Limb (tissue), 2 donors: ENCODE results near the gene ZDHHC14.

ENCODE experiments used
- DNase-seq, 2 donors: peaks; one replicate each; pipeline ENCODE4 v3.0.0-alpha.2; 2016; ENCODE audit errors: extremely low spot score in 2 of 2

The ZDHHC14 gene

DNA sequence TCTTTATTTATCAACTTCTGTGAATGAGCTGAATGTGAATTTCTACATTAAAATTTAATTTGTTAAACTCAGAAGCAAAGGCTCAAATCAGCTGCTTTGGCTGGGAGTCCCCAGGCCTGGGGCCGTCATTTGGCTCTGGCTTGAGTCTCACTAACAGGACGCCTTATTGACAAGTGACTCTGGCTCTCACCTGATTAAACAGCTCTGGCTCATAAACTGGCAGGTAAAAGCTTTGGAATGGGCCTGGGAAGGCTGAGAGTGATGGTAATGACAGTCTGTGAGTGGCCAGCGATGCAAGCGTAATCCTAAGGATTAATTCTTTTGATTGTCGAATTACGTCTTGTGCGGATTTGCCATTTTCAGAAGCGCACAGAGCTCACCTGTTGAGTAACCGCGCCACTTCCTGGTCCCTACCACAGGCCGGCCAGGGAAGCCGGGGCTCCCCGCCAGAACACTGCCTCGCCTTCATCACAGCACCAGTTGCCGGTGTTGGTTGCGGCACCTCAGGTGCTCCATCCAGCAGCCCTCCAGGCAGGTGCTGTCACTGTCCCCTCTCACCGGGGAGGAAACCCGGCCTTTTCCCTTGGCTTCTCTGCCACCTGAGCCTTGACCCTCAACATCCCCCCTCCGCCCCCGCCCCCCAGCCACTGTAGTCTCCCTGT is 110.7 kb downstream of the ZDHHC14 start:
- DNase-seq, result no peak

- DNase-seq, result no peak
Measured at GRCh38 chr6:157492249-157492648, 111.3 kb downstream of the ZDHHC14 start.

GRCh38 chr6:157492741-157493140 is 111.8 kb downstream of the ZDHHC14 start:
- no peak for DNase-seq

DNA sequence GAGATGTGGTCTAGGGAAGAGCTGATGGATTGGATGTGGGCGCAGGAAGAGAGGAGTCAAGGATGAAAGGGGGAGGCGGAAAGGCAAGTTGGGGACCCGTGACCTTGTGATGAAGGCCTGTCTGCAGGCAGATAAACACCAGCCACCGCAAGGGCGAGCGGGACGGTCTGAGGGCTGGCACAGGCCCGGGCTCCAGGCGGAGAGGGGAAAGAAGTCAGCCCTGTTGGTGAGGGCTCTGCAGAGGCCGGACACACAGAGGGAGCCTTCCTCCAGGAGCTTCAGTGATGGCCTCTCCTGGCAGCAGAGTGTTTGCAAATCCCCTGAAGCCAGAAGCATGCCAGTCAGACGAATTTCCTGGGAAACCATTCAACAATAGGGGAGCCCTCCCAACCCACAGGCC is 112.2 kb downstream of the ZDHHC14 start:
- DNase-seq, result no peak

- no peak for DNase-seq
Measured at GRCh38 chr6:157493576-157493975, 112.6 kb downstream of the ZDHHC14 start.

DNA sequence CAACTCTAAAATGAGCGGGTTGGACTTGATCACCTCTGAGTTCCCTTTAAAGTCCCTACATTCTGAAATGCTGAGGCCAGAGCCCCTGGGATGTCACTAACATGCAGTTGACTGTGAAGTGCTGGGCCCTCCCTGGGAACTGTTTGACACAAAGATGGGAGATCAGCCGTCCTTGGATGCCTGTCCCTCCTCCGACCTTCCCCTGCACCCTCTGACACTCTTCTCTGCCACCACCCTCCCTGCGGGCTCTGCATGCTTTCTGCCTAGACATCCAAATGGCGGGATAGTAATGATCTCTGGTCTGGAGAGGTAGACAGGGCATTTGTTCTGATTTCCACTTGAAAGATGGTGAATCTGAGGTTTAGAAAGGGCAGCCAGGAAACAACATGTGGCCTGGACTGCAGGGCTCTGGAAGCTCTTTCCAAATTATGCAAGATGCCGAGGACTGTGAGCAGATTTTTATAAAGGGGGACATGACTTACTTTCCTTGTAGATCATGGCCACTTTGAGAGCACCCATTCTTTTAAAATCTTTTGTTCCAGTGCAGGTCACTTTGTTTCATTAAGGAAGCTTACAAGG is 113.2 kb downstream of the ZDHHC14 start:
- DNase-seq, result no peak

DNA sequence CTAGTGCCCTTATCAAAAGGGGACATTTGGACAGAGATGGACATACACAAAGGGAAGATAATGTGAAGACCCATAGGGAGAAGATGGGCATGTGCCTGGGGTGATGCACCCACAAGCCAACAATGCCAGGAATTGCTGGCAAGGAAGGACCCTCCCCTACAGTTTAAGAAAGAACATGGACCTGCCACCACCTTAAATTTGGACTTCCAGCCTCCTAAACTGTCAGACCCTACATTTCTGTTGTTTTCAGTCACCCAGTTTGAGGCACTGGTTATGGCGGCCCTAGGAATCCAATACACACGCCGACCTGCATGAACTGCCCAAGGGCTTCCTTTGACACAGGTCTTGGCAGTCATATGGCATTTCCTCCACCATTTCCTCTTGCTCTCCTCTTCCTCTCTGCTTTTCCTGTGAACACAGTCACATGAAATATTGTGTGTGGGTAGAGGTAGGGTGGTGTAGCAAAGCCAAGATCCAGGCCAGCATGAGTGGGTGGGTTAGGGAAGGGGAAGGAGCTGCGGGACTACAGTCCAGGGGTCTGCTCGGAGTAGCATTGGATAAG is 115.6 kb downstream of the ZDHHC14 start:
- no peak for DNase-seq

- DNase-seq, result no peak
Measured at GRCh38 chr6:157497579-157497978, 116.6 kb downstream of the ZDHHC14 start.

DNA sequence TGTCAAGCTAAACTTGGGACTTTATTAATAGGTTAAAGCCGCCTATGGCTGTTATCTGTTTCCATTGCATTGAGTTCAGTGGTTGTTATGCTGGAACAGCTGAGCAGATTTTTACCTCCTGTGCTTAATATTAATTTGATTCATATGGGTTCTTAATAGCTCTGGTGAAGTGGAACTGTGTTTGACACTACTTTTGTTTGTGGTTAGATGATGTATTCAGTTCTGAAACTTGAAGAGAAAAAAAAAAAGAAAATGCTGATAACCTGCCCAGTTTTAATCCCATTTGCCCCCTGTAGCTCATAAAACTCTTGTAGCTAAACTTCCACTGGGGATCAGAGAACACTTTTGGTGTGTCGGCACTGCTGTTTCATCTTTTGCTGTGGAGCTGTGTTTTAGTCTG is 117.8 kb downstream of the ZDHHC14 start:
- no peak for DNase-seq

- DNase-seq, result no peak
Measured at GRCh38 chr6:157500022-157500421, 119.0 kb downstream of the ZDHHC14 start.

DNA sequence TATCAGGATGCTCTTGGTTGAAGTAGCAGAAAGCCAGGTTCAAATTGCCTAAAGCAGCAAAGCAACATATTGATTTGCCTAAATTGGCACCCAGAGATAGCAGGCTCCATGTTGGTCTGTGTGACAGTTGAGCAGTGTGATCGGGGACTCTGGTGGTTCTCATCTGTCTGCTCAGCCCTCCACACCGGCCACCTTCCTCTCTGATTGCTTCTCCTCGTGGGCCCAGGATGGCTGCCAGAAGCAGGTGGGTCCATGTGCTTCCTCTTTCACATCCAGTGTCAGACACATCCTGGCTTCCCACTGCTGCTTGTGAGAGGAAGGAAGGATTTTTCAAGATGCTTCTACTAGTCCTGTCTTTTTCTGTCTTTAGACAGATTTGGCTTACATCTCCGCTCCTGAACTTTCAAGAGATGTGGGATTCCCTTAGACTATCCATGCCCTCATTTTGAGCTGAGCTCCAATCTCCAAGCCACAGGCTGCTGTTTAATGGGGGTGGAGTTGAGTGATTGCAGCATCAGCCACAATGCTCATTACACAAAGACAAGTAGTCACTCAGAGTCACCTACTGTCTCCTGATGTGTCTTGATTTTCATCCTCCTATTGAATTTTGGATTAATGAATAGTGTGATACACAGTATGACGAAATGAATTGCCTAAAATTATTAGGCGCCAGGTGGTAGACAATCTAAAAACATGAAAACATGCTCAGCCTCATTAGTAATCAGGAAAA is 122.2 kb downstream of the ZDHHC14 start:
- no peak for DNase-seq

- DNase-seq, result no peak
Measured at GRCh38 chr6:157505912-157506491, 125.0 kb downstream of the ZDHHC14 start.

DNA sequence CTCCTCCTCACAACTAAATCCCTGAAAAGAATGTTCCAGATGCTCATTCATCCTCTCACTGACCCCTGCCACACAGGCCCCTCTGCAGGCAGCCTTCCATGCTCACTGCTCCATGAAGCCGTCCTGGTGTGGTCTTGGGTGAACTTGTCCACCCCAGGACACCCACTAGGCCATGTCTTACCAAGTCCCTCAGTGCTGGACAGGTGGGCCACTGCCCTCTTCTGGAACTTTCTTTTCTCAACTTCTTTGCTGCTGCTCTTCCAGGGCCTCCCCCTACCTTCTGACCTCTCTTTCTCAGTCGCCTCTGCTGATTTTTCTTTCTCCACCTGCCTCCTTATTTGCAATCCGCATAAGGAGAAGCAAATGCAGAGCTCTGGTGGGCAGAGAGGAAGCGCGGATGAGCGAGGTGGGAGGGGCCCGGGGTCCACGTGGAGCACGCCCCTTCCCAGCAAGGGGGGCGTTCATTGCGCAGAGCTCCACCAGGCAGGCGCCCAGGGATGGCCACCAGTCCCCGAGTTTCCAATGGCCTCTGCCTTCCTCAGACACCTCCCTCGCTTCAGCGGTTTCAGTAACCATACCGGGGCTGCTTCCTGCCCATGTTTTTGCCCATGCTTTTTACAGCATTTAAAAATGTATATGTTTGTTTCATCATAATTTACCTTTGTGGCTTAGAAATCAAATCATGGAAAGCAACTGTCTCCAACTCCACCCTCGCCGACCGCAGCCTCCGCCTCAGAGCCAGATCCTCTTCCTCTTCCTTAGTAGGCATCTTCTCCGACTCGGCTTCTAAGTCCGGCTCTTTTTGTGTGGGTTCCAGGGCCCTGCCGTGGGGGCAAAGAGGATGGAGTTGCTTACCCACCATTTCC is 129.6 kb downstream of the ZDHHC14 start:
- DNase-seq, result no peak

DNA sequence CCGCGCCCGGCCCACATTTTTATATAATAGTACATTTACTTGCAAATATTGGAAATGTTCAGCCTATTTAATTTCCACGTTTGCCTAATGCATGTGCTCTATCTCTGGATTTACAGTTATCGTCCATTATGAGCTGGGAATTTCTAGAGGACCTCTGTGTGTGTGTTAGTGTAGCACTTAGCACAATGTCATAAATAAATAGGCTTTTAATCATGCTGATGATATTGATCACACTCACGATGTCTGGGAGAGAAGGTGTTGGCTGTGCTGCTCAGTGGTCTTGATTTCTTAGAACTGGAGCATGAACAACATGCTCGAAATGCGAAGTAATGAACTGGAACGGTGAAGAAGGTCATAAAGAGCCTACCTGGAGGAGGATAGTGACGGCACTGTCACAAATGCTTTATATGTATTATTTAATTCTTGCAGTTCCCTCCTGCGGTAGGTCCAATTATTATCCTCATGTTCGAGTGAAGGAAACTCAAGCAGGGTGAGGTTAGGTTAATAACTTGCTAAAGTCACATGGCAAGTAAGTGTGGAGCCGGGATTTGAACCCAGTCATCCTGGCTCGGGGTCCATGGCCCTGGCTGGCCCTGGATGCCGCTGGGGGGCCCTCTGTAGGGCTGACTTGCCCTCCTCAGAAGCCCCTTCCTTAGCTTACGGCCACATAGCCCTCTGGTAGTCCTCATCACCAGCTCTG is 130.8 kb downstream of the ZDHHC14 start:
- no peak for DNase-seq

- DNase-seq, result no peak
Measured at GRCh38 chr6:157512382-157512682, 131.3 kb downstream of the ZDHHC14 start.

DNA sequence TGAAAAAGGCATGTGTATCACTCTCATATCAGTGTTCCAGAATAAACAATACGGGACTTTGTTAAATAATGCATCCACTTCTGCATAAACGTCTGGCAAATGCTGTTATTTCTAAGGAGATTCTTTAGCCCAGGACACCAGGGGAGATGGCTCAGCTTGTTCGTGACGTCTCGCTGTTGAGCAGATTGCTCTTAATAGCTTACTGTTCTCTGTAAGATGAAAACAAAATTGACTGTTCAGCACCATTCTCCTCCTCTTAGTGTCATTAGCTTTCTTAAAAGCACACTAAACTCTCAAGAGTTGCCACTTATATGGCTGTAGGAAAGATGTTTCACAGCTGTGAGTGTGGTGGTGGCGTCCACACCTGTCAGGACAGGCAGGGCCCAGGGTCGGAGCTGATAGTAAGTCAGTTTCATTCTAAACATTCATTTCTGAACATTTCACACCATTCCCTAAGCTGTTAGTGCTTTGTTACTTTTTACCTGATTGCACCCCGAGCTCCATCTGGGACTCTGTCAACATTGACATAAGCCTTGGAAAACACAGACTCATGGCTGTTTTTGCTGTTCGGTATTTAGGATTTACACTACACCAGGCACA is 132.1 kb downstream of the ZDHHC14 start:
- DNase-seq, result no peak

- DNase-seq, result no peak
Measured at GRCh38 chr6:157513619-157514485, 132.9 kb downstream of the ZDHHC14 start.

- DNase-seq, result no peak
Measured at GRCh38 chr6:157514659-157515496, 133.9 kb downstream of the ZDHHC14 start.
